Naive B cell (primary cell): ENCODE data around the gene TTC21B. TPM values are rescaled to one million over a fixed set of nuclear protein-coding genes. Genes with fewer than 3 reads are reported as not detected.

Experiments
- ATAC-seq, 2 donors: fragments of 150-1000 bp; cut with Tn5 transposase; 2 replicates each; pipeline ENCODE4 v1.10.0; 2021; ENCODE audit warnings: low read depth in 2 of 2, mild to moderate bottlenecking in 2 of 2, moderate library complexity in 2 of 2
- DNase-seq: peaks from one replicate; pipeline ENCODE4 v3.0.0; 2022
- H3K27ac Mint-ChIP-seq, 6 donors: one replicate each; pipeline ENCODE4 v1.8.0; 2020 to 2022; ENCODE audit warnings: mild to moderate bottlenecking in 6 of 6, mixed read lengths in 6 of 6, moderate library complexity in 5 of 6, inconsistent platforms in 2 of 6
- H3K27me3 Mint-ChIP-seq, 3 donors: one replicate each; pipeline ENCODE4 v1.8.0; 2021 to 2022; ENCODE audit warnings: mixed read lengths in 3 of 3, mild to moderate bottlenecking in 1 of 3
- H3K36me3 Mint-ChIP-seq, 2 donors: one replicate each; pipeline ENCODE4 v1.8.0; 2020 to 2022; ENCODE audit warnings: mixed read lengths in 2 of 2, inconsistent platforms in 1 of 2, mild to moderate bottlenecking in 1 of 2
- H3K4me1 Mint-ChIP-seq, 3 donors: one replicate each; pipeline ENCODE4 v1.8.0; 2020 to 2022; ENCODE audit warnings: mixed read lengths in 3 of 3, inconsistent platforms in 1 of 3, mild to moderate bottlenecking in 1 of 3, moderate library complexity in 1 of 3
- H3K4me3 Mint-ChIP-seq, 8 donors: one replicate each; pipeline ENCODE4 v1.8.0; 2020 to 2022; ENCODE audit warnings: mild to moderate bottlenecking in 8 of 8, mixed read lengths in 8 of 8, moderate library complexity in 8 of 8, inconsistent platforms in 2 of 8
- H3K9me3 Mint-ChIP-seq, 7 donors: one replicate each; pipeline ENCODE4 v1.8.0; 2020 to 2022; ENCODE audit warnings: mixed read lengths in 7 of 7, mild to moderate bottlenecking in 5 of 7, inconsistent platforms in 2 of 7, moderate library complexity in 1 of 7
- polyA plus RNA-seq, 6 donors: library from polyadenylated mRNA; unstranded; fragments of 300-500 nt; fragmentation: Illumina TruSeq; gene quantifications; one replicate each; pipeline ENCODE4 v1.2.3, GENCODE V29; 2021; ENCODE audit warnings: low read depth in 6 of 6

The TTC21B gene
- polyA plus RNA-seq, 6 donors from 2014 or later, result 7.6 to 14.5 (median 10.0) TPM

GRCh38 chr2:165909466-165909865 is 44.1 kb downstream of the TTC21B start:
- H3K36me3 Mint-ChIP-seq, result peaks cover 10 to 19% of the 10 kb centered on the region in 2 donors
- H3K9me3 Mint-ChIP-seq, result no peaks in the 10 kb centered on the region
- H3K4me3 Mint-ChIP-seq, result no peak overlapping the region
- ATAC-seq (no peak), DNase-seq (no peak)
- H3K4me1 Mint-ChIP-seq, result no peaks in the 10 kb centered on the region
- peak overlapping the region in 2 of 6 donors; percentile 14 to 25 for H3K27ac Mint-ChIP-seq
- no peaks in the 10 kb centered on the region for H3K27me3 Mint-ChIP-seq

DNA sequence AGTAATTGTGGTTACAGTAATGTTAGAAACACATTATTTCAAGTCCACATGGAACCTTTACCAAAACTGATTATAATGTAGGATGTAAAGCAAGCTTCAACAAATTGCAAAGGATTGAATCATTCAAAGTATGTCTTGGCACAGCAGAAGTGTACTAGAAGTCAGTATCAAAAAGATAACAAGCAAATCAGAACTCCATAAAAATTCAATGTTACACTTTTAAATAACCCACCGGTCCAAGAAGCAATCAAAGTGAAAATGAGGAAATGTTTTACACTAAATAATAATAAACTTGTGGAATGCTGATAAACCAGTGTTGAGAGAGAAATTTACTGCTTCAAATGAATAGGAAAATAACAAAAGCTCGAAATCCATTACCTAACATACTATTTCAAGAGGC is 47.7 kb downstream of the TTC21B start:
- H3K4me1 Mint-ChIP-seq, result peaks cover 3 to 9% (median 7%) of the 10 kb centered on the region in 3 donors
- H3K27ac Mint-ChIP-seq, result no peak overlapping the region
- peaks cover 24 to 27% of the 10 kb centered on the region in 2 donors for H3K36me3 Mint-ChIP-seq
- no peaks in the 10 kb centered on the region for H3K9me3 Mint-ChIP-seq
- DNase-seq (no peak), ATAC-seq (no peak)
- H3K4me3 Mint-ChIP-seq, result no peak overlapping the region
- H3K27me3 Mint-ChIP-seq, result no peaks in the 10 kb centered on the region

DNA sequence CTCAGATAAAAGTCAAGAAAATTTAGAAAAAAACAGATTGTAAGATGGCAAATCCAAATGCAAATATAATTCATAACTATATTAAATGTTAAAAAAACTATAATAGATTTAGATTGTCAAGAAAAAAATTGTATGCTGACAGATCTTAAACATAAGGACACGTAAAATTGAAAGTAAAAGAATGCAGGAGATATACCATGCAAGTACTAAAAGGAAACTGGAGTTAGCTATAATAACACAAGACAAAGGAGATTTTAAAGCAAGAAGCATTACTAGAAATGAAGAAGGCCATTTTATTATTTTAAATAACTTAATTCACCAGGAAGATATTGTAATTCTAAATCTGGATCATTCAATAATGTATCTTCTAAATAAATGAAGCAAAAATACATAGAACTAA is 48.3 kb downstream of the TTC21B start:
- no peaks in the 10 kb centered on the region for H3K27me3 Mint-ChIP-seq
- H3K4me1 Mint-ChIP-seq, result peaks cover 3 to 9% (median 7%) of the 10 kb centered on the region in 3 donors

GRCh38 chr2:165904432-165904831 is 49.1 kb downstream of the TTC21B start:
- H3K27me3 Mint-ChIP-seq, result no peaks in the 10 kb centered on the region
- peak overlapping the region in 1 of 6 donors; percentile 7 for H3K27ac Mint-ChIP-seq
- DNase-seq, result no peak
- H3K36me3 Mint-ChIP-seq, result peaks cover 27% of the 10 kb centered on the region in 2 donors
- peaks cover 3 to 9% (median 7%) of the 10 kb centered on the region in 3 donors for H3K4me1 Mint-ChIP-seq
- no peak for ATAC-seq
- no peaks in the 10 kb centered on the region for H3K9me3 Mint-ChIP-seq
- no peak overlapping the region for H3K4me3 Mint-ChIP-seq

More for the DNA sequence above, 48.3 kb downstream of the TTC21B start:
- Mint-ChIP-seq H3K9me3 (no peaks in the 10 kb centered on the region), H3K36me3 (peaks cover 24 to 27% of the 10 kb centered on the region in 2 donors), H3K27ac (peak overlapping the region in 1 of 6 donors; percentile 70), H3K4me3 (no peak overlapping the region)
- DNase-seq (no peak), ATAC-seq (no peak)

GRCh38 chr2:165903406-165903805 is 50.2 kb downstream of the TTC21B start:
- DNase-seq (no peak), ATAC-seq (no peak)
- Mint-ChIP-seq H3K4me3 (no peak overlapping the region), H3K36me3 (peaks cover 29 to 31% of the 10 kb centered on the region in 2 donors), H3K27ac (no peak overlapping the region), H3K27me3 (no peaks in the 10 kb centered on the region), H3K4me1 (peaks cover 3 to 9% (median 8%) of the 10 kb centered on the region in 3 donors), H3K9me3 (no peaks in the 10 kb centered on the region)

DNA sequence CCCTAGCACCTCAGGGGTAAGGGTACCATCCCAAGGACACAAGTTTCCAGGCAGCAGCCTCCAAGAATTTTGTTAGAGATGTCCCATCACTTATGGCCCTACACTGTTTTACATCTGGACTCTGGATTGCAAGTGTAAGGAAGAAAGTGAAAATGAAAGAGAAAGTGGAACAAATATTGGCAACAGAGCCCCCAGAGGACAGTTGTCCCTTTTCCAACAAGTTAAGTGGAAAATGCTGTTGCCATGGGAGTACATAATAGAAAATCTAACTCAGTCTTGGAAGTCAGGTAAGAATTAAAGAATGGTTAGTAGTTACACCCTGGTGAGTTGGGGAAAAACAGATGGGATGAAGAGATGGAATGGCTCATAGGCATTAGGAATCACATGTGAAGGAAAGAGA is 50.6 kb downstream of the TTC21B start:
- Mint-ChIP-seq H3K27me3 (no peaks in the 10 kb centered on the region), H3K4me3 (no peak overlapping the region), H3K4me1 (peaks cover 3 to 14% (median 12%) of the 10 kb centered on the region in 3 donors), H3K27ac (peak overlapping the region in 1 of 6 donors; percentile 86), H3K9me3 (no peaks in the 10 kb centered on the region), H3K36me3 (peaks cover 34 to 36% of the 10 kb centered on the region in 2 donors)
- no peak for DNase-seq
- no peak for ATAC-seq

GRCh38 chr2:165901620-165902298 is 51.8 kb downstream of the TTC21B start:
- no peak overlapping the region for H3K4me3 Mint-ChIP-seq

GRCh38 chr2:165899311-165899710 is 54.3 kb downstream of the TTC21B start:
- ATAC-seq, result no peak
- Mint-ChIP-seq H3K9me3 (no peaks in the 10 kb centered on the region), H3K27ac (peak overlapping the region in 1 of 6 donors; percentile 16), H3K4me1 (peaks cover 12 to 22% (median 12%) of the 10 kb centered on the region in 3 donors), H3K36me3 (peaks cover 37 to 50% of the 10 kb centered on the region in 2 donors), H3K4me3 (no peak overlapping the region), H3K27me3 (no peaks in the 10 kb centered on the region)
- no peak for DNase-seq

More at GRCh38 chr2:165901620-165902298, 51.8 kb downstream of the TTC21B start:
- no peak for DNase-seq
- Mint-ChIP-seq H3K36me3 (peaks cover 45 to 46% of the 10 kb centered on the region in 2 donors), H3K9me3 (no peaks in the 10 kb centered on the region), H3K27ac (no peak overlapping the region), H3K27me3 (no peaks in the 10 kb centered on the region), H3K4me1 (peaks cover 8 to 15% (median 12%) of the 10 kb centered on the region in 3 donors)
- ATAC-seq, result no peak

- Mint-ChIP-seq H3K36me3 (peaks cover 43 to 53% of the 10 kb centered on the region in 2 donors), H3K27me3 (no peaks in the 10 kb centered on the region), H3K9me3 (no peaks in the 10 kb centered on the region), H3K4me1 (peaks cover 12 to 27% (median 12%) of the 10 kb centered on the region in 3 donors), H3K4me3 (peak overlapping the region in 1 of 8 donors; percentile 17), H3K27ac (peak overlapping the region in 1 of 6 donors; percentile 12)
- ATAC-seq (no peak), DNase-seq (no peak)
These were observed 55.2 kb downstream of the TTC21B start for GRCh38 chr2:165898381-165898780.

DNA sequence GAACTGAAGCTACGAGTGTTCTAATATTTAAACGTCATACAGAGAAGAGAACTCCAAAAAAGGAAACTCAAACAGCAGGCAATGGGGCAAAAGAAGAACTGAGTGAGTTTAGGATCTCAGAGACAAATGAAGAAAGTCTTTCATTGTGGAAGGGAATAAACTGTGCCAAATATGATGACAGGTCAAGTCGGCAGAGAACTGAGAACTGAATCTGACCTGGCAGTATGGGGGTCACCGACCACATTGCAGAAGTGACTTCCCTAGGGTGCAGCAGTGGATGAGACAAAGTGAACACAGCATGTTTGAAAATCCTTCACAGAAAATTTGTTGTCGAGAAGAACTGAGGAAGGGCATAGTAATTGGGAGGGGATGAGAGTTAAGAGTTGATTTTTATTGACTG is 55.9 kb downstream of the TTC21B start:
- no peaks in the 10 kb centered on the region for H3K9me3 Mint-ChIP-seq

DNA sequence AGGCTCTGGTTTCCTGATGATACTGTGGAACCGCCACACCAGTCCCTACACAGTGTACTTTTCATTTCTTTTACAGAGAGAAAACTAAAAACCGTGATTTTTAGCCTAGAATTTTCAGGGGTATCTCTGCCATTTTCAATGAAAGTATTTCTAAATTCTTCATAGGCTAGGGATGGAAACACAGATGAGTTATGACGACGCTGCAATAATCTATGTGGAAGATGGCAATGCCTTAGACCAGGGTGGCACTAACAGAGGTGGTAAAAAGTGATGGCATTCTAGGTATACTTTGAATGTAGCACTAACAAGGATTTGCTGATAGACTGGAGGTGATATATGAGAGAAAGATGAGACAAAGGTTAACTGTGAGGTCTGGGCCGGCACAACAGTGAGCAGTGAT is 56.5 kb downstream of the TTC21B start:
- DNase-seq (no peak), ATAC-seq (no peak)
- peak overlapping the region in 1 of 8 donors; percentile 36 for H3K4me3 Mint-ChIP-seq
- H3K27ac Mint-ChIP-seq, result peak overlapping the region in 2 of 6 donors; percentile 0 to 23
- H3K4me1 Mint-ChIP-seq, result peaks cover 5 to 18% (median 9%) of the 10 kb centered on the region in 3 donors
- no peaks in the 10 kb centered on the region for H3K27me3 Mint-ChIP-seq
- H3K36me3 Mint-ChIP-seq, result peaks cover 44 to 51% of the 10 kb centered on the region in 2 donors
- no peaks in the 10 kb centered on the region for H3K9me3 Mint-ChIP-seq

More for the DNA sequence above, 55.9 kb downstream of the TTC21B start:
- Mint-ChIP-seq H3K27me3 (no peaks in the 10 kb centered on the region), H3K36me3 (peaks cover 39 to 47% of the 10 kb centered on the region in 2 donors), H3K4me1 (peaks cover 6 to 20% (median 11%) of the 10 kb centered on the region in 3 donors), H3K4me3 (no peak overlapping the region), H3K27ac (peak overlapping the region in 1 of 6 donors; percentile 12)
- ATAC-seq (no peak), DNase-seq (no peak)

GRCh38 chr2:165895974-165896373 is 57.6 kb downstream of the TTC21B start:
- Mint-ChIP-seq H3K9me3 (no peaks in the 10 kb centered on the region), H3K27ac (peak overlapping the region in 2 of 6 donors; percentile 6 to 89), H3K4me1 (peaks cover 5 to 18% (median 9%) of the 10 kb centered on the region in 3 donors), H3K4me3 (no peak overlapping the region), H3K36me3 (peaks cover 44 to 48% of the 10 kb centered on the region in 2 donors), H3K27me3 (no peaks in the 10 kb centered on the region)
- no peak for ATAC-seq
- no peak for DNase-seq

- no peak for DNase-seq
- peaks cover 15 to 33% (median 16%) of the 10 kb centered on the region in 3 donors for H3K4me1 Mint-ChIP-seq
- peaks cover 54 to 56% of the 10 kb centered on the region in 2 donors for H3K36me3 Mint-ChIP-seq
- no peaks in the 10 kb centered on the region for H3K27me3 Mint-ChIP-seq
- no peak for ATAC-seq
- H3K9me3 Mint-ChIP-seq, result no peaks in the 10 kb centered on the region
- H3K4me3 Mint-ChIP-seq, result no peak overlapping the region
- H3K27ac Mint-ChIP-seq, result peak overlapping the region in 1 of 6 donors; percentile 36
These were observed 60.0 kb downstream of the TTC21B start for GRCh38 chr2:165893556-165893955.

- H3K4me3 Mint-ChIP-seq, result no peak overlapping the region
- no peaks in the 10 kb centered on the region for H3K9me3 Mint-ChIP-seq
- peaks cover 44 to 46% of the 10 kb centered on the region in 2 donors for H3K36me3 Mint-ChIP-seq
- no peak for ATAC-seq
- no peaks in the 10 kb centered on the region for H3K27me3 Mint-ChIP-seq
- peaks cover 10 to 27% (median 15%) of the 10 kb centered on the region in 3 donors for H3K4me1 Mint-ChIP-seq
- H3K27ac Mint-ChIP-seq, result no peak overlapping the region
- no peak for DNase-seq
These were observed 61.0 kb downstream of the TTC21B start for GRCh38 chr2:165892526-165892925.
